Measurements from ENCODE around the gene ETFB.

Gene ETFB

GRCh38 chr19:51341066-51341465 is 25.1 kb downstream of the ETFB start:
- Histone ChIP-seq H3K9ac (ENCODE audit: low read length) (no peak overlapping the region), H3K4me3 (ENCODE audit: low read depth, low read length) (no peak overlapping the region), H3K4me2 (ENCODE audit: low read length) (no peak overlapping the region), H2BK120ac (ENCODE audit: insufficient read depth, low read length, poor library complexity) (no peak overlapping the region), H3K23ac (ENCODE audit: low read length) (no peak overlapping the region), H4K12ac (ENCODE audit: low read depth, low read length) (no peak overlapping the region), H2AK5ac (ENCODE audit: low read length) (no peak overlapping the region), H3K27me3 (ENCODE audit: insufficient read depth, low read length) (peaks cover 9% of the 10 kb centered on the region), H3K4me1 (ENCODE audit: control insufficient read depth in 1 of 2, insufficient read depth in 2 of 2, low read length in 2 of 2) (peaks cover 2 to 7% of the 10 kb centered on the region in 2 experiments), H3K27ac (ENCODE audit: low read depth, low read length) (no peak overlapping the region), H3K18ac (ENCODE audit: low read length) (no peak overlapping the region), H3K79me2 (ENCODE audit: control insufficient read depth, insufficient read depth, low read length, poor library complexity) (no peaks in the 10 kb centered on the region), H3K14ac (ENCODE audit: low read length) (no peak overlapping the region), H3K9me3 (ENCODE audit: insufficient read depth, low read depth, low read length) (no peaks in the 10 kb centered on the region), H4K8ac (ENCODE audit: low read depth, low read length) (no peak overlapping the region), H2BK12ac (ENCODE audit: low read length) (no peak overlapping the region), H2BK5ac (ENCODE audit: low read depth, low read length, poor library complexity) (no peak overlapping the region), H4K91ac (ENCODE audit: low read depth, low read length) (no peak overlapping the region), H3K79me1 (ENCODE audit: low read length) (peaks cover 7% of the 10 kb centered on the region), H2AFZ (ENCODE audit: insufficient read depth, low read length, poor library complexity) (no peak overlapping the region), H3K4ac (ENCODE audit: low read depth, low read length) (no peak overlapping the region), H3K36me3 (ENCODE audit: control insufficient read depth in 1 of 2, insufficient read depth in 2 of 2, low read length in 2 of 2) (peaks cover 7 to 10% of the 10 kb centered on the region in 2 experiments)
- DNase-seq: no peak
- no CpG with 5 or more reads among the region's 18 CpGs for WGBS (ENCODE audit: extremely low coverage, insufficient coverage, insufficient read length)

GRCh38 chr19:51339687-51340656 is 26.2 kb downstream of the ETFB start:
- Histone ChIP-seq H3K79me1 (ENCODE audit: low read length) (peaks cover 7% of the 10 kb centered on the region), H2AK5ac (ENCODE audit: low read length) (no peak overlapping the region), H3K4me2 (ENCODE audit: low read length) (peak overlapping the region; percentile 83), H3K9me3 (ENCODE audit: insufficient read depth, low read depth, low read length) (no peaks in the 10 kb centered on the region), H4K12ac (ENCODE audit: low read depth, low read length) (peak overlapping the region; percentile 56), H3K36me3 (ENCODE audit: control insufficient read depth in 1 of 2, insufficient read depth in 2 of 2, low read length in 2 of 2) (peaks cover 4 to 5% of the 10 kb centered on the region in 2 experiments), H2BK12ac (ENCODE audit: low read length) (no peak overlapping the region), H3K23ac (ENCODE audit: low read length) (no peak overlapping the region), H3K4me3 (ENCODE audit: low read depth, low read length) (peak overlapping the region; percentile 61), H2BK120ac (ENCODE audit: insufficient read depth, low read length, poor library complexity) (no peak overlapping the region), H3K27ac (ENCODE audit: low read depth, low read length) (no peak overlapping the region), H3K4ac (ENCODE audit: low read depth, low read length) (no peak overlapping the region), H4K8ac (ENCODE audit: low read depth, low read length) (peak overlapping the region; percentile 75), H3K18ac (ENCODE audit: low read length) (peak overlapping the region; percentile 47), H2BK5ac (ENCODE audit: low read depth, low read length, poor library complexity) (no peak overlapping the region), H3K14ac (ENCODE audit: low read length) (no peak overlapping the region), H3K9ac (ENCODE audit: low read length) (no peak overlapping the region), H3K79me2 (ENCODE audit: control insufficient read depth, insufficient read depth, low read length, poor library complexity) (no peaks in the 10 kb centered on the region), H3K4me1 (ENCODE audit: control insufficient read depth in 1 of 2, insufficient read depth in 2 of 2, low read length in 2 of 2) (peaks cover 2 to 7% of the 10 kb centered on the region in 2 experiments), H3K27me3 (ENCODE audit: insufficient read depth, low read length) (peaks cover 9% of the 10 kb centered on the region), H4K91ac (ENCODE audit: low read depth, low read length) (no peak overlapping the region), H2AFZ (ENCODE audit: insufficient read depth, low read length, poor library complexity) (peak overlapping the region; percentile 64)
- peak; percentile 96 for DNase-seq
- WGBS (ENCODE audit: extremely low coverage, insufficient coverage, insufficient read length): no CpG with 5 or more reads among the region's 107 CpGs

- Histone ChIP-seq H3K4ac (ENCODE audit: low read depth, low read length) (no peak overlapping the region), H4K12ac (ENCODE audit: low read depth, low read length) (no peak overlapping the region), H3K23ac (ENCODE audit: low read length) (no peak overlapping the region), H2BK5ac (ENCODE audit: low read depth, low read length, poor library complexity) (no peak overlapping the region), H3K79me1 (ENCODE audit: low read length) (peaks cover 7% of the 10 kb centered on the region), H3K18ac (ENCODE audit: low read length) (no peak overlapping the region), H3K4me2 (ENCODE audit: low read length) (peak overlapping the region; percentile 65), H2AFZ (ENCODE audit: insufficient read depth, low read length, poor library complexity) (peak overlapping the region; percentile 97), H3K9me3 (ENCODE audit: insufficient read depth, low read depth, low read length) (no peaks in the 10 kb centered on the region), H2BK12ac (ENCODE audit: low read length) (no peak overlapping the region), H3K4me3 (ENCODE audit: low read depth, low read length) (peak overlapping the region; percentile 74), H3K27ac (ENCODE audit: low read depth, low read length) (no peak overlapping the region), H3K36me3 (ENCODE audit: control insufficient read depth in 1 of 2, insufficient read depth in 2 of 2, low read length in 2 of 2) (no peaks in the 10 kb centered on the region), H2BK120ac (ENCODE audit: insufficient read depth, low read length, poor library complexity) (no peak overlapping the region), H3K27me3 (ENCODE audit: insufficient read depth, low read length) (peaks cover 9% of the 10 kb centered on the region), H3K79me2 (ENCODE audit: control insufficient read depth, insufficient read depth, low read length, poor library complexity) (no peaks in the 10 kb centered on the region), H3K4me1 (ENCODE audit: control insufficient read depth in 1 of 2, insufficient read depth in 2 of 2, low read length in 2 of 2) (peaks cover 2 to 7% of the 10 kb centered on the region in 2 experiments), H3K14ac (ENCODE audit: low read length) (no peak overlapping the region), H4K91ac (ENCODE audit: low read depth, low read length) (no peak overlapping the region), H4K8ac (ENCODE audit: low read depth, low read length) (peak overlapping the region; percentile 49), H3K9ac (ENCODE audit: low read length) (no peak overlapping the region), H2AK5ac (ENCODE audit: low read length) (no peak overlapping the region)
- no CpG with 5 or more reads among the region's 10 CpGs for WGBS (ENCODE audit: extremely low coverage, insufficient coverage, insufficient read length)
- DNase-seq: no peak
Measured at GRCh38 chr19:51339313-51339686, 26.9 kb downstream of the ETFB start.

- Histone ChIP-seq H4K91ac (ENCODE audit: low read depth, low read length) (peak overlapping the region; percentile 40), H2BK5ac (ENCODE audit: low read depth, low read length, poor library complexity) (no peak overlapping the region), H4K12ac (ENCODE audit: low read depth, low read length) (no peak overlapping the region), H3K27ac (ENCODE audit: low read depth, low read length) (no peak overlapping the region), H3K79me2 (ENCODE audit: control insufficient read depth, insufficient read depth, low read length, poor library complexity) (no peaks in the 10 kb centered on the region), H3K23ac (ENCODE audit: low read length) (no peak overlapping the region), H3K14ac (ENCODE audit: low read length) (no peak overlapping the region), H2AK5ac (ENCODE audit: low read length) (no peak overlapping the region), H3K18ac (ENCODE audit: low read length) (no peak overlapping the region), H3K4ac (ENCODE audit: low read depth, low read length) (no peak overlapping the region), H3K9ac (ENCODE audit: low read length) (no peak overlapping the region), H2BK120ac (ENCODE audit: insufficient read depth, low read length, poor library complexity) (no peak overlapping the region), H3K79me1 (ENCODE audit: low read length) (peaks cover 7% of the 10 kb centered on the region), H3K27me3 (ENCODE audit: insufficient read depth, low read length) (peaks cover 9% of the 10 kb centered on the region), H3K4me3 (ENCODE audit: low read depth, low read length) (peak overlapping the region; percentile 74), H3K9me3 (ENCODE audit: insufficient read depth, low read depth, low read length) (no peaks in the 10 kb centered on the region), H3K4me2 (ENCODE audit: low read length) (peak overlapping the region; percentile 65), H2AFZ (ENCODE audit: insufficient read depth, low read length, poor library complexity) (peak overlapping the region; percentile 97), H3K36me3 (ENCODE audit: control insufficient read depth in 1 of 2, insufficient read depth in 2 of 2, low read length in 2 of 2) (no peaks in the 10 kb centered on the region), H2BK12ac (ENCODE audit: low read length) (no peak overlapping the region), H4K8ac (ENCODE audit: low read depth, low read length) (peak overlapping the region; percentile 64), H3K4me1 (ENCODE audit: control insufficient read depth in 1 of 2, insufficient read depth in 2 of 2, low read length in 2 of 2) (peaks cover 2 to 7% of the 10 kb centered on the region in 2 experiments)
- DNase-seq: peak; percentile 64 to 83
- no CpG with 5 or more reads among the region's 43 CpGs for WGBS (ENCODE audit: extremely low coverage, insufficient coverage, insufficient read length)
Measured at GRCh38 chr19:51338563-51339312, 27.4 kb downstream of the ETFB start.

Measured in trophoblast cell (in vitro differentiated cells and primary cell).